ENCODE measurements around the gene MSI2.

- TF ChIP-seq POLR2A (IDR thresholded peaks at IDR 0.05), result no peak
- TF ChIP-seq, protein P1, sequence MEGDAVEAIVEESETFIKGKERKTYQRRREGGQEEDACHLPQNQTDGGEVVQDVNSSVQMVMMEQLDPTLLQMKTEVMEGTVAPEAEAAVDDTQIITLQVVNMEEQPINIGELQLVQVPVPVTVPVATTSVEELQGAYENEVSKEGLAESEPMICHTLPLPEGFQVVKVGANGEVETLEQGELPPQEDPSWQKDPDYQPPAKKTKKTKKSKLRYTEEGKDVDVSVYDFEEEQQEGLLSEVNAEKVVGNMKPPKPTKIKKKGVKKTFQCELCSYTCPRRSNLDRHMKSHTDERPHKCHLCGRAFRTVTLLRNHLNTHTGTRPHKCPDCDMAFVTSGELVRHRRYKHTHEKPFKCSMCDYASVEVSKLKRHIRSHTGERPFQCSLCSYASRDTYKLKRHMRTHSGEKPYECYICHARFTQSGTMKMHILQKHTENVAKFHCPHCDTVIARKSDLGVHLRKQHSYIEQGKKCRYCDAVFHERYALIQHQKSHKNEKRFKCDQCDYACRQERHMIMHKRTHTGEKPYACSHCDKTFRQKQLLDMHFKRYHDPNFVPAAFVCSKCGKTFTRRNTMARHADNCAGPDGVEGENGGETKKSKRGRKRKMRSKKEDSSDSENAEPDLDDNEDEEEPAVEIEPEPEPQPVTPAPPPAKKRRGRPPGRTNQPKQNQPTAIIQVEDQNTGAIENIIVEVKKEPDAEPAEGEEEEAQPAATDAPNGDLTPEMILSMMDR (IDR thresholded peaks at IDR 0.05), result no peak
- TF ChIP-seq POLR2AphosphoS5 (IDR thresholded peaks at IDR 0.05), result no peak
These were observed 23.1 kb downstream of the MSI2 start for GRCh38 chr17:57279432-57279831.
